Neuronal stem cell (in vitro differentiated cells): ENCODE measurements around the gene TKTL2.
A peak's percentile ranks its signal among the peaks of the same experiment; 100 is the strongest.

Source experiments
- DNase-seq: peaks from one replicate; pipeline ENCODE4 v3.0.0-alpha.2; 2013; ENCODE audit warnings: low spot score
- H2AFZ ChIP-seq: one replicate; pipeline ENCODE4 v1.6.1; 2013; ENCODE audit warnings: mild to moderate bottlenecking, low read length, inconsistent platforms
- H2AK5ac ChIP-seq: 2 replicates; pipeline ENCODE4 v1.6.1; 2013; ENCODE audit warnings: low read depth, mild to moderate bottlenecking, inconsistent platforms, low read length, moderate library complexity, mixed read lengths
- H2BK120ac ChIP-seq: 2 replicates; pipeline ENCODE4 v1.6.1; 2013; ENCODE audit warnings: low read depth, mild to moderate bottlenecking, inconsistent platforms, low read length, moderate library complexity, mixed read lengths
- H2BK12ac ChIP-seq: one replicate; pipeline ENCODE4 v1.6.1; 2013; ENCODE audit warnings: low read length, inconsistent platforms
- H2BK15ac ChIP-seq: 2 replicates; pipeline ENCODE4 v1.6.1; 2013; ENCODE audit warnings: mild to moderate bottlenecking, low read length, inconsistent platforms, mixed read lengths
- H2BK5ac ChIP-seq: one replicate; pipeline ENCODE4 v1.6.1; 2013; ENCODE audit warnings: inconsistent platforms, mild to moderate bottlenecking, low read length, moderate library complexity
- H3K14ac ChIP-seq: one replicate; pipeline ENCODE4 v1.6.1; 2013; ENCODE audit warnings: low read length, inconsistent platforms
- H3K18ac ChIP-seq: 2 replicates; pipeline ENCODE4 v1.6.1; 2013; ENCODE audit warnings: low read length, inconsistent platforms
- H3K23ac ChIP-seq: 2 replicates; pipeline ENCODE4 v1.6.1; 2013; ENCODE audit warnings: low read depth, mild to moderate bottlenecking, mixed read lengths, low read length, inconsistent platforms; ENCODE audit not compliant: poor library complexity
- H3K27ac ChIP-seq: replicated peaks from 3 replicates; pipeline ENCODE4 v1.5.1; 2013; ENCODE audit warnings: low read length, inconsistent platforms
- H3K27me3 ChIP-seq, 3 experiments: 2 replicates each; pipeline ENCODE4 v1.6.1; 2013; ENCODE audit warnings: low read length in 3 of 3, mild to moderate bottlenecking in 2 of 3, inconsistent platforms in 1 of 3, low read depth in 1 of 3, mixed read lengths in 1 of 3, moderate library complexity in 1 of 3; ENCODE audit not compliant: control insufficient read depth in 3 of 3, insufficient read depth in 3 of 3
- H3K36me3 ChIP-seq, 2 donors: replicated peaks in 1 of 2; 2 replicates each; pipeline ENCODE4 v1.6.1; 2013; ENCODE audit warnings: low read length in 2 of 2; ENCODE audit not compliant: control insufficient read depth in 2 of 2, insufficient read depth in 2 of 2
- H3K4ac ChIP-seq: 2 replicates; pipeline ENCODE4 v1.6.1; 2013; ENCODE audit warnings: inconsistent platforms, mild to moderate bottlenecking, low read length, moderate library complexity
- H3K4me1 ChIP-seq, 2 donors: 1 replicate in 1 of 2; 2 replicates in 1 of 2; pipeline ENCODE4 v1.6.1; 2013; ENCODE audit warnings: low read length in 2 of 2, low read depth in 1 of 2; ENCODE audit not compliant: control insufficient read depth in 2 of 2, insufficient read depth in 1 of 2
- H3K4me2 ChIP-seq: one replicate; pipeline ENCODE4 v1.6.1; 2013; ENCODE audit warnings: mild to moderate bottlenecking, low read length, inconsistent platforms; ENCODE audit not compliant: insufficient read depth, poor library complexity, severe bottlenecking
- H3K4me3 ChIP-seq, 2 donors: 2 replicates each; pipeline ENCODE4 v1.5.1; 2013; ENCODE audit warnings: low read length in 2 of 2, mild to moderate bottlenecking in 2 of 2, inconsistent platforms in 1 of 2, moderate library complexity in 1 of 2
- H3K79me1 ChIP-seq: one replicate; pipeline ENCODE4 v1.6.1; 2013; ENCODE audit warnings: low read depth, mild to moderate bottlenecking, inconsistent platforms, low read length, moderate library complexity
- H3K9ac ChIP-seq: one replicate; pipeline ENCODE4 v1.6.1; 2013; ENCODE audit warnings: mild to moderate bottlenecking, low read depth, low read length, inconsistent platforms; ENCODE audit not compliant: poor library complexity
- H3K9me3 ChIP-seq, 2 donors: replicated peaks in 1 of 2; 2 replicates each; pipeline versions ENCODE3 to v1.6.1; 2013; ENCODE audit warnings: low read length in 2 of 2, mild to moderate bottlenecking in 2 of 2, inconsistent platforms in 1 of 2, low read depth in 1 of 2, mixed read lengths in 1 of 2, moderate library complexity in 1 of 2; ENCODE audit not compliant: control insufficient read depth in 2 of 2, insufficient read depth in 1 of 2
- H4K8ac ChIP-seq: one replicate; pipeline ENCODE4 v1.6.1; 2013; ENCODE audit warnings: low read depth, mild to moderate bottlenecking, inconsistent platforms, low read length, moderate library complexity
- H4K91ac ChIP-seq: one replicate; pipeline ENCODE4 v1.6.1; 2013; ENCODE audit warnings: low read length, low read depth, mild to moderate bottlenecking, inconsistent platforms; ENCODE audit not compliant: poor library complexity
- WGBS, 2 donors: extraction: QIAGEN DNeasy Blood & Tissue Kit; methylation state at CpG; one replicate each; pipeline ENCODE4 v1.1.7; 2013; ENCODE audit warnings: missing lambda C conversion rate in 2 of 2, mixed read lengths in 1 of 2; ENCODE audit not compliant: insufficient read length in 2 of 2, insufficient replicate concordance in 1 of 2; ENCODE audit errors: extremely low coverage in 2 of 2; 5-methylcytosine and 5-hydroxymethylcytosine counted together

Gene TKTL2

GRCh38 chr4:163495900-163496299 lies 22.3 kb upstream of the TKTL2 start:
- peaks cover 0 to 5% of the 10 kb centered on the region in 2 donors for H3K9me3 ChIP-seq
- no peak for DNase-seq
- no peak overlapping the region for H3K27ac ChIP-seq
- no CpG with 5 or more reads among the region's 1 CpG for WGBS, 2 donors
- H2BK5ac ChIP-seq: no peak overlapping the region
- H3K36me3 ChIP-seq: peaks cover 0 to 20% of the 10 kb centered on the region in 2 donors
- no peak overlapping the region for H3K18ac ChIP-seq
- no peak overlapping the region for H2AK5ac ChIP-seq
- H3K79me1 ChIP-seq: no peaks in the 10 kb centered on the region
- peak overlapping the region; percentile 37 for H3K4me2 ChIP-seq
- no peaks in the 10 kb centered on the region for H3K4me1 ChIP-seq
- H2AFZ ChIP-seq: no peak overlapping the region
- no peak overlapping the region for H3K14ac ChIP-seq
- H3K27me3 ChIP-seq: no peaks in the 10 kb centered on the region
- H3K9ac ChIP-seq: no peak overlapping the region
- H4K8ac ChIP-seq: no peak overlapping the region
- H2BK12ac ChIP-seq: no peak overlapping the region
- no peak overlapping the region for H2BK120ac ChIP-seq
- H3K23ac ChIP-seq: no peak overlapping the region
- no peak overlapping the region for H3K4ac ChIP-seq
- no peak overlapping the region for H4K91ac ChIP-seq
- H2BK15ac ChIP-seq: no peak overlapping the region
- H3K4me3 ChIP-seq: peak overlapping the region in 1 of 2 donors; percentile 89

DNA sequence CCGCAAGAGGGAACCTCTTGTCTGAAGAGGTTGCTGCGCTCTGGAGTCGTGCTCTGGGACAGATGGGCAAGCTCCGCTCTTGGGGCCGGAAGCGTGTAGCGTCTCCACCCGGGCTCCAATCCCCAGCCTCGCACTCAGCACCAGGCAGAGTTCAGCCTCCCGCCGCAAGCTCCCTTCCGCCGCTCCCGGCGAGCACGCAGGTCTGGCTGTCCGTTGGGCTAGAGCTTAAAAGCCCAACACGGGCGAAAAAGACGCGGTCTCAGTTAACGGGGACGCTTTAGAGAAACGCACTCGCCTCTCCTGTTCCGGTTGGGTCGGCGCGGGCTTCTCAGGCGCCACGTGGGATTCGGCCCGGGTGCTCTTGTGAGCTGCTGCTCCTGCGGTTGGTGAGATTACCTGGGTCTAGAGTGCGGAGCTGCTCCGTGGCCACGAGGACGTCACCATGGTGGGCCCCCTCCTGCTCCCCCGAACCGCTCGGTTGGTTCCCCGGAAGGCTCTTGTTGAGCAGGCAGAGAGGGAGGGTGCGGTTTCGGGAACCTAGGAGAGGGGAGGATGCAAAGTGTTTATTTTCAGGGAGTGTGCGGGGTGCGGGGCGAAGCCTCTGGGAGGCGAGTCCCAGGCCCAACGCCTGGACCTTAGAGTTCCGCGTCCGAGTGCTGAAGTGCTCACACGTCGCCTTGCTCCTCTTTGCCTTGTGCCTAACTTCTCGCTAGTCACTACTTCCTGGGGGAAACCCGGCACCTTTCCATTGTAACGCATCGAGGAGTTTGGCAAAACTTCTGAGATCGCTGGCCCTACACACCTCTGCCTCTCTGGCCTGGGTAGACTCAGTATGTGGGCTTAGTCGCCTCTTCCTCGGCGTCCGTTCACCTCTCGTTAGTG lies 21.0 kb upstream of the TKTL2 start, which contains the start of gene TMA16:
TMA16 (plus strand) TSS at position 331 of the 882 bp plus-strand sequence; CDS start at position 443, 112 bp downstream.
- Histone ChIP-seq H2BK12ac (peak within 1 kb of the TSS; percentile 73), H3K79me1 (no peaks in the 10 kb centered on the region), H3K9ac (peak within 1 kb of the TSS; percentile 88), H3K18ac (peak within 1 kb of the TSS; percentile 94), H2AFZ (peak within 1 kb of the TSS; percentile 99), H3K14ac (peak within 1 kb of the TSS; percentile 21), H3K23ac (peak within 1 kb of the TSS; percentile 99), H2BK15ac (no peak within 1 kb of the TSS), H4K8ac (peak within 1 kb of the TSS; percentile 76), H3K4me3 (peak within 1 kb of the TSS; percentile 89 to 91), H3K4ac (no peak within 1 kb of the TSS), H2BK5ac (peak within 1 kb of the TSS; percentile 91), H4K91ac (no peak within 1 kb of the TSS), H3K27me3 (no peaks in the 10 kb centered on the region), H3K4me2 (peak within 1 kb of the TSS; percentile 65), H2BK120ac (no peak within 1 kb of the TSS), H3K27ac (peak within 1 kb of the TSS; percentile 92), H2AK5ac (peak within 1 kb of the TSS; percentile 28), H3K4me1 (no peaks in the 10 kb centered on the region), H3K9me3 (peaks cover 0 to 5% of the 10 kb centered on the region in 2 donors), H3K36me3 (peaks cover 0 to 20% of the 10 kb centered on the region in 2 donors)
- WGBS, 2 donors: no CpG with 5 or more reads among the region's 64 CpGs
- peak; percentile 89 for DNase-seq

DNA sequence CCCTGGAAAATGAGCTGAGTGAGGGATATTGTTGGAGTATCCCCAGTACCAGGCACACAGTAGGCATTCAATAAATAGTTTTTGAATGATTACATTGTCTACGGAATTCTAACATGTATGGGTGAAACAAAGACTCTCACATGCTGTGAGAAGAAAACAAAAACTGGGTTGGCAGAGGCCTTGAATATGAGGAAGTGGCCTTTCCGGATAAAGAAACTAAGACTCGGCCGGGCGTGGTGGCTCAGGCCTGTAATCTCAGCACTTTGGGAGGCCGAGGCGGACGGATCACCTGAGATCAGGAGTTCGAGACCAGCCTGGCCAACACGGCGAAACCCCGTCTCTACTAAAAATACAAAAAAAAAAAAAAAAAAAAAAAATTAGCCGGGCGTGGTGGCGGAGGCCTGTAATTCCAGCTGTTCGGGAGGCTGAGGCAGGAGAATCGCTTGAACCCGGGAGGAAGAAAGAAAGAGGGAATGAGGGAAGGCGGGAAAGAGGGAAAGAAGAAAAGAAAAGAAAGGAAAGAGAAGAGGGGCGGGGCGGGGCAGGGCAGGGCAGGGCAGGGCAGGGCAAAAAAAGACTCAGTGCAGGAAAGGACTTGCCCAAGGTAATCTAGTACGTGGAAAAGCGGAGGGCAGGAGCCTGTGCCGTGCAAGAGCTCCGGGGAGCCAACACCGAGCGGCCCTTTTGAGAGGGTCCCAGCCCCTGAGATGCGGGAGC lies 20.2 kb upstream of the TKTL2 start:
- Histone ChIP-seq H2BK15ac (no peak overlapping the region), H3K36me3 (peaks cover 0 to 19% of the 10 kb centered on the region in 2 donors), H2BK12ac (peak overlapping the region; percentile 73), H3K27me3 (no peaks in the 10 kb centered on the region), H2BK120ac (no peak overlapping the region), H3K14ac (peak overlapping the region; percentile 21), H2AFZ (peak overlapping the region; percentile 99), H2AK5ac (no peak overlapping the region), H3K9me3 (peaks cover 0 to 3% of the 10 kb centered on the region in 2 donors), H3K9ac (peak overlapping the region; percentile 88), H3K79me1 (no peaks in the 10 kb centered on the region), H3K27ac (peak overlapping the region; percentile 92), H3K23ac (peak overlapping the region; percentile 99), H4K8ac (peak overlapping the region; percentile 43), H3K4me2 (peak overlapping the region; percentile 65), H2BK5ac (peak overlapping the region; percentile 91), H3K4me1 (no peaks in the 10 kb centered on the region), H3K4me3 (peak overlapping the region; percentile 89 to 91), H4K91ac (no peak overlapping the region), H3K4ac (no peak overlapping the region), H3K18ac (peak overlapping the region; percentile 94)
- WGBS, 2 donors: no CpG with 5 or more reads among the region's 28 CpGs
- DNase-seq: no peak
